Lung microvascular endothelial cell (primary cell): Measurements from ENCODE around the gene CCR6. TPM values are rescaled to one million over a fixed set of nuclear protein-coding genes. Genes with fewer than 3 reads are reported as not detected.

Source experiments
- DNase-seq, 2 donors: peaks; one replicate each; pipeline versions ENCODE4 v3.0.0 to v3.0.0-alpha.2; 2010; ENCODE audit warnings: low read depth in 2 of 2
- total RNA-seq: library from RNA; depleted of rRNA; stranded (reverse); fragments of >200 nt; gene quantifications from 2 replicates; pipeline ENCODE4 v1.2.1, GENCODE V29; 2014

Gene CCR6
- total RNA-seq, 1 donor from 2014 or later: not detected

GRCh38 chr6:167098825-167099225 lies 24.1 kb upstream of the CCR6 start:
- no peak for DNase-seq

- no peak for DNase-seq
Measured at GRCh38 chr6:167099707-167100106, 23.2 kb upstream of the CCR6 start.

DNA sequence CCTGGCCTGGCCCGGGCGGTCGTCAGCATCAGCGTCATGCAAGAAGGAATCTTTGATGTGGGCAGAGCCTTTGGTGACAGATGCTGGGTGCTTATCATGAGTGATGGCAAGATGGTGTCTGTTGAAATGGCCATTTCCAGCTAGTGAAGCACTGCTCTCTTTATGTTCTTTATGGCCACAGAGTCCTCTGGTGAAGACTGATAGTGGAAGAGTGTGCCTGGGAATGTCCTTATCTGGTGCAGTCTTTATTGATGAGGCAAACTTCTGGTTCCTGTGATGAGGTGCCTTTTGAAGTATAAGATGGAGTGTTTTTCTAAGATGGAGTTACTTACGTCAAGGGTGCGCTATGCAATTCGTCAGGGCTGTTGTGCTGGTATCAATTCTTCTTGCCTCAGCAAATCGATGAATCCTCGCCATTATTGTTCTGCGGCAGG lies 22.6 kb upstream of the CCR6 start:
- DNase-seq: no peak

- DNase-seq: no peak
Measured at GRCh38 chr6:167102318-167102717, 20.6 kb upstream of the CCR6 start.

DNA sequence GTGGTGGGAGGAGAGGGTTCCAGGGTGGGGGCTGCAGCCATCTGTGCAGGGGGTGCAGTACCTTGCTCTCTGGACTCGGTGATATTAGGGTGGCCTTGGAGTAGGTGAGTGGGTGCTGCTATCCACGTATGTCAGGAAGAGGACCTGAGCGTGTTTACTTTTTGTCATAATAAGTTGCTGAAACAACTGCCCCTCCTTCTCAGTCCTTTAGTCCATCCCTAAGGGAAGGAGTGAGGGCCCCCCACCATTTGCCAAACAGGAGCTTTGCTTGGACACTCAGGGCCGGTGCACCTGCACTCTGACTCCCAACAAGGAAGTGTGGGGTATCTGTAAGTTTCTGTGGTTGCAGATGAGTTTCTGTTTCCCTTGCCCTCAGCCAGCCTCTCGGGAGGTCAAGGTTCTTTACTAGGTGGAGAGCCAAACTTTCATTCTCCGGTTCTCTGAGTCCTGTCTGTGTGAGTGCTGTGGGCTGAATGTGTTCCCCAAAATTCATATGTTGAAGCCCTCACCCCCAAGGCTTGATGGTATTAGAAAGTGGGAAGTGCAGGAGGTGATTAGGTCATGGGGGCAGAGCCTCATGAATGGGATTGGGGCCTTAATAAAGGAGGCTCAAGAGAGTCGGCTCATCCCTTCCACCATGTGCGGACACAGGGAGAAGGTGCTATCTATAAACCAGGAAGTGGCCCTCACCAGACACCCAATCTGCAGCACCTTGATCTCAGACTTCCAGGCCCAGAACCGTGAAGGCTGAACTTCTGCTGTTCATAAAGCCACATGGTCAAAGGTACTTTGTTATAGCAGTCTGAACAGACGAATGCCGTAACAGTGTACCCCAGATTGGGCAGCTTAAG lies 19.6 kb upstream of the CCR6 start:
- DNase-seq: no peak

- DNase-seq: no peak
Measured at GRCh38 chr6:167104388-167104787, 18.5 kb upstream of the CCR6 start.

DNA sequence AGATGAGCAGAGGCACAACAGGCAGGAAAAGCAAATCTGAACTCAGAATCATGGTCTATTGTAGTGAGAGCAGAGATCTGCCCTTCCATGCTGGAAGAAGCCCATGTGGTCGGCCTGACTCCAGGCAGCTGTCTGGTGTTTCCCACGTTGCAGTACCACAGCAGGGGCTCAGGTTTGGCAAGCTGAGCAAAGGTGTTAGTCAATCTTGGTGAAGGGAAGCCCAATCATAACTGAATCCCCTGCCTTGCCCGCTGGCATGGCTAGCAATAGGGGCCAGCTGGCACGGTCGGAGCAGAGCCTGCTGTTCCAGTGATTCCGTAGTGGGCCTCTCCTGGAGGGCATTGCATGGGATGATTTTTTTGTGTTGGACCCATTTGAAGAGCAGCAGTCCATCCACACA lies 17.8 kb upstream of the CCR6 start:
- no peak for DNase-seq

- no peak for DNase-seq
Measured at GRCh38 chr6:167106406-167106805, 16.5 kb upstream of the CCR6 start.

GRCh38 chr6:167107787-167108186 lies 15.1 kb upstream of the CCR6 start:
- DNase-seq: no peak

- DNase-seq: no peak
Measured at GRCh38 chr6:167108278-167108677, 14.6 kb upstream of the CCR6 start.

DNA sequence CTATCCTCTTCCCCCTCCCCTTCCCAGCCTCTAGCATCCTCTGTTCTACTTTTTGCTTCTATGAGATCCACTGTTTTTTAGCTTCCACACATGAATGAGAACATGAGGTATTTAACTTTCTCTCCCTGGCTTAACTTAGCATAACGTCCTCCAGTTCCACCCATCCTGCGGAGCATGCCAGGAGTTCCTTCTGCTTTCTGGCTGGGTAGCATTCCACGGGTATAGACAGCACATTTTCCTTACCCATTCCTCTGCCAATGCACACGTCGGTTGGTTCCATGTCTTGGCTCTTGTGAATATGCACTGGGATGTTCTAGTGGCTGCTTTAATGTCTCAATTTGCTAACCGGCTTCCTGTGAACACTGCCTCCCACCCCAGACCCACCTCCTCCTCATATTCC lies 13.2 kb upstream of the CCR6 start:
- no peak for DNase-seq

- DNase-seq: no peak
Measured at GRCh38 chr6:167111597-167111996, 11.3 kb upstream of the CCR6 start.

DNA sequence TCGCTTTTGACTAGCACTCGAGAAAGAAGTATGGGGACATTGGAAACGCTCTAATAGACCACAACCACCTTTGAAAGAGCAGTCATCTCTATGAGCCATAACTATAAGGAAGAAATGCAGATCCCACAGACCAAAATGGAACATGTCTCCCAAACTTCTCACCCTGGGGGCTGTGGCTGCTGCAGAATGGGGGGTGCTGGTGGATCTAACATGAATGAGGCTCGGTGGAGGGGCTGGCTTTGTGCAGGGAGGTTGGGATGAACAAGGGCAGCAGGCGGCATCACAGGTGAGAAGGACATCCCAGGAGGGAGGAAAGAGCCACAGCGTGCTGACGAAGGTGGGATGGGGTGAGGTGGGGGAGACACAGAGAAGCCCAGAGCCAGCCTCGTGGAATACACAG lies 10.5 kb upstream of the CCR6 start:
- DNase-seq: no peak

- DNase-seq: no peak
Measured at GRCh38 chr6:167113047-167113754, 9.7 kb upstream of the CCR6 start.

DNA sequence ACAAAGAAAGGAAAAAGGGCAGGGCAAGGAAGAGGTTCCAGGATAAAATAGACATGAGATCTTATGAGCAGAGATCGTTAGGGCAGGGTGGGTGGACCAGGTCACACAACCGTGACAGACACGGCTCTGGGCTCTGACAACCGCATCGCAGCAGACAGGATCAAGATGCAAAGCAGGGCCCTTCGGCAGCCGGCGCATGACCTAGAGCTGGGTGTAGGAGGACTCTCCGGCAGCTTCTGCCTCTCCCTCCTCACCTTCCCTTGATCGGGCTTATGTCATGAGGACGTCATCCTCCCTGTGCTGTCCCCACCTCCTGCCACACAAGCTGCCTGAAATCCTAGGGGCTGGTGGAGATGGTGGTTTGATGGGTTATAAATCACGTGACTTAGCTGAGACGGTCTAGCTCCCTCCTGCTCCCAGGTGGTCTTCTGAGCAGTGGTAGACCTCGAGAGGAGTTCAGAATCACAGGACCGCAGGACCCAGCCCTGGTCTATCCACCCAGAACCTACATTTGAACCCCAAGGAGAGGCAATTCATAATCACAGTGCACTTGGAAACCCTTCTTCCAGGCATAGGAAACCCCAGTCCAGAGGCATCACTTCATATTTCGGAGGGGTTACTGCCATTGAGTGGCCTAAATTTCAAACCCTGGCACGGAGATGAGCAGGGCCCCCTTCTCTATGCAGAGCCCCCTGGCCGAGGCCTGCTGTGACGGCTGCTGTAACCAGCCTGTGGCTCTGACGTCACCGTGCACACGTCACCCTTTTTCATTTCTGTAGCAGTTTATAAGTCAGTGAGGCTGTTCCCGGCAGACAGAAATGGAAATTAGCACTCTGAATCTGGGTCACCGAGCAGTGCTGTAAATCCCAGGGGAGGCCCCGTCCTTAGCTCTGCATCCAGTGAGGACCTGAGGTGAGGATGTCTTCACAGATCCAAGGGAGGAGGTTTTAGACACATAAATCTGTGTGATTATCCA lies 8.7 kb upstream of the CCR6 start:
- no peak for DNase-seq

GRCh38 chr6:167115054-167115453 lies 7.8 kb upstream of the CCR6 start:
- no peak for DNase-seq

GRCh38 chr6:167116109-167116837 lies 6.6 kb upstream of the CCR6 start:
- DNase-seq: no peak

DNA sequence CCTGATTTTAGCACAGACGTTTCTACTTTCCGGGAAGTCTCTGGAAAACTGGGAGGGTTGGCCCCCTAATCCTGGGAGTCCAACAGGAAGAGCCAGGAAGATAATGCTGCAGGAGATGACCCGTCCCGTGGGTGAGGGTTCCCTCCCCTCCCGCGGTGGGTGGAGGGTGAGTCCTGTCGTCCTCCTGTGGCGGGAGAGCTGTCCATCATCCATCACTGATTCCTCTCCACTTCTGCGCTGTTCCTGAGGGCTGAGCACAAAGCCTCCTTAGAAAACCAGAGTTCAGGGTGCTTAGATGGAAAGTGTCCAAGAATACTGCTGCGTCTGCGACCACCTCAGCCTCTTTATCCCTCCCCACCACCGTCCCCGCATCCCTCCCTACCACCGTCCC lies 6.1 kb upstream of the CCR6 start:
- DNase-seq: no peak

GRCh38 chr6:167118006-167118405 lies 4.9 kb upstream of the CCR6 start:
- no peak for DNase-seq

DNA sequence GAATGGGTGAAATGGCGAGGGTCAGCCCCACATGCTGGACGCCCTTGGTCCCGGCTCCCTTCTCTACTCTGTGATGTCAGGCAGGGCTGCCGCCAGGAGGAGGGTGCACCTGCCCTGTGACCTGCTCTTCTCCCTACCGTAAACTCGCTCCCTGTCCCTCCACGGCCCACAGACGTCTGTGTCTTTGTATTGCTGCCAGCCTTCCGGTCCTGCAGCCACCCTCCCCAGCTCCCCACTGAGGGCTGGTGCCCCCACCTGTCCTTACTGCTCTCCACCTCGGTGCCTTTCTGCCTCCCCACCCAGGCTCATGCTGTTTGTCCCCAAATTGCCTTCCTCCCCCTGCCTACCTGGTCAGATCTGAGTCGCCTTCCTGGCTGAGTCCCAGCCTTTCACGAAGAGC lies 4.1 kb upstream of the CCR6 start:
- no peak for DNase-seq
